Measurements from ENCODE around the gene PUS10. TPM values are rescaled to one million over a fixed set of nuclear protein-coding genes. Genes with fewer than 3 reads are reported as not detected.
"Not testable (repeated sequence)": the region's sequence is repeated elsewhere in the genome, so short reads cannot be mapped to it uniquely, and the experiment has no call there.

PUS10 gene
- total RNA-seq, 2 donors from 2014 or later, result 9.7 to 11.9 TPM

DNA sequence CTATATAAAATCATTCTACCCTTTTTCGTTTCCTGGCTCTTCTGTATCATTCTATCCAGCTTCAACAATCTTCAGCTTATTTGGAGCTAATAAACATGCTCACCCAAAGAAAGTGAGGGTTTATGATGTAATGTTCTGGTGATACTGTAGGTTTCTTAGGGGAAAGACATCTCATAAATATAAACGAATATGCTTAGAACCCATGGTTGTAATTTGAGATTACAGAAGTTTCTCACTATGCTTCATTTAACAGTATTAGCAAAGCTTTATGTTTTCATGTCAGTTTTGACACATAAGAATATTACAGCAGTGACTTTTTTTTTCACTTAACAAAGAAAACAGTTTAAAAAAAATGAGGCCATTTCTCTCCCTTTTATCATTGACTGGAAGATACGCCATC lies 12.3 kb downstream of the PUS10 start:
- no peak overlapping the region for H3K27ac Mint-ChIP-seq
- H3K36me3 Mint-ChIP-seq (ENCODE audit: insufficient read depth in 2 of 2), result no peaks in the 10 kb centered on the region
- H3K9me3 Mint-ChIP-seq, result no peaks in the 10 kb centered on the region
- no peak overlapping the region for H3K4me3 Mint-ChIP-seq
- no peak for ATAC-seq (replicated peaks in 1 of 2)
- H3K4me1 Mint-ChIP-seq (ENCODE audit: low read depth), result no peaks in the 10 kb centered on the region
- no peak for DNase-seq
- no peaks in the 10 kb centered on the region for H3K27me3 Mint-ChIP-seq (ENCODE audit: low read depth)

DNA sequence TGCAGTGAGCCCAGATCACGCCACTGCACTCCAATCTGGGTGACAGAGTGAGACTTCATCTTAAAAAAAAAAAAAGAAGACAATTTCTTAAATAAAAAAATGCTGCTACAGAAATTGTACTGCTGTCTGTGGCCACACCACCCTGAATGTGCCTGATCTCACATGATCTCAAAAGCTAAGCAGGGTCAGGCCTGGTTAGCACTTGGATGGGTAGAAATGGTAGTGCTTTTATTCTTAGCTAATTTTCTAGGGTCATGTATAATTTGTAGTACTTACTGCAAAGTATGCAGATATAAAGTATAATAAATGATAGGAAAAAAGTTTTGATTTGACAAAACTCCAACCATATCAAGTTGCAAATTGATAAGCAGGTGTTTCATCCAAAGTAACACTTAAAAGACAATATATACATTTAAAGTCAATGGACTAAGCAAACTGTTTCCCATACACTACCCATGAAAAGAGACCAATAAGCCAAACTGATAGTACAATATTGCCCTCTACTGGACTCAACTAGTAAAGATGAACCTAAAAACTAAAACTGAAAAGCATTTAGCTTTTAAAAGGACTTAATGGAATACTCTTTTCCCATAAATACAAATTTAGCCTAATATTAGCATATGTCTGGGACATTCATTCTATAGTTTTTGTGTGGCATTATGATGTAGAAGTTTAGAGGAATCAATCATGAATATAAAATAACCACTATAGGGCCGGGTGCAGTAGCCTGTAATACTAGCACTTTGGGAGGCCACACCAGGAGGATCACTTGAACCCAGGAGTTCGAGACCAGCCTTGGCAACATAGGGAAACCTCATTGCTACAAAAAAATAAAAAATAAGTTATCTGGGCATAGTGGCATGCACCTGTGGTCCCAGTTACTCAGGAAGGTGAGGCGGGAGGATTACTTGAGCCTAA lies 19.2 kb downstream of the PUS10 start:
- DNase-seq, result no peak
- H3K9me3 Mint-ChIP-seq, result no peaks in the 10 kb centered on the region
- H3K27me3 Mint-ChIP-seq (ENCODE audit: low read depth), result no peaks in the 10 kb centered on the region
- H3K4me3 Mint-ChIP-seq, result no peak overlapping the region
- peak; percentile 64 to 72 for ATAC-seq (replicated peaks in 1 of 2)
- H3K36me3 Mint-ChIP-seq (ENCODE audit: insufficient read depth in 2 of 2), result peaks cover 0 to 2% of the 10 kb centered on the region in 2 donors
- H3K4me1 Mint-ChIP-seq (ENCODE audit: low read depth), result no peaks in the 10 kb centered on the region
- no peak overlapping the region for H3K27ac Mint-ChIP-seq

DNA sequence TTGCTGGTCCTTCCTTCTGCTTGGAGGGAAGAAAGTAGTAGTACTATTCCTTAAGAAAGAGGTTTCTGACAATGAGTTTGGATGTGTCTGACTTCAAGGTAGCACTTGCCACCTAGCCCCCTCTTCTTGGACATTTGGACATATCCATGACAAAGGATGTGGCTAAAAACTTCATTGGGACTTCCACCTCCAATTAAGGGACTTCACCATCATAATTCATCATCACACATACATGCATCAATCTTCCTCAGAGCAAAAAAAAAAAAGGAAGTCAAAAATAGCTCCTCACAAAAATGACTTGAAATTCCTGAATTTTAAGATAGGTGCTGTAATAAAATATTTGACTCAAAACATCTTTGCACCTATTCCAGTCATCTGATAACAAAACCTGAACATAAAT lies 23.9 kb downstream of the PUS10 start:
- ATAC-seq (replicated peaks in 1 of 2) (no peak), DNase-seq (no peak)
- Mint-ChIP-seq H3K9me3 (no peaks in the 10 kb centered on the region), H3K27me3 (ENCODE audit: low read depth) (no peaks in the 10 kb centered on the region), H3K4me3 (no peak overlapping the region), H3K4me1 (ENCODE audit: low read depth) (peaks cover 8% of the 10 kb centered on the region), H3K36me3 (ENCODE audit: insufficient read depth in 2 of 2) (peaks cover 4 to 24% of the 10 kb centered on the region in 2 donors), H3K27ac (peak overlapping the region; percentile 50)

DNA sequence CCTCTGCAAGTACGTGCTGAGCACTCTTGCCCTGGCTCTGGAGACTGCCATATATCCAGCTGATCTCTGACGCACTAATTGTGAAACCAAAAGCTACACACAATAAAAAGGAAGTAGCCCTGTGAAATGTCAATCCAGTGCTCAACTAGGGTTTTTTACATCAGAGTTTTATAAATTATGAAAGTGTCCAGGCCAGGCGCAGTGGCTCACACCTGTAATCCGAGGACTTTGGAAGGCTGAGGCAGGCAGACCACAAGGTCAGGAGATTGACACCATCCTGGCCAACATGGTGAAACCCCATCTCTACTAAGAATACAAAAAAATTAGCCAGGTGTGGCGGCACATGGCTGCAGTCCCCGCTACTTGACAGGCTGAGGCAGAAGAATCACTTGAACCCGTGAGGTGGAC lies 25.1 kb downstream of the PUS10 start:
- Mint-ChIP-seq H3K4me1 (ENCODE audit: low read depth) (peaks cover 8% of the 10 kb centered on the region), H3K36me3 (ENCODE audit: insufficient read depth in 2 of 2) (peaks cover 4 to 24% of the 10 kb centered on the region in 2 donors), H3K4me3 (peak overlapping the region; percentile 32 to 56), H3K27ac (peak overlapping the region; percentile 84), H3K27me3 (ENCODE audit: low read depth) (no peaks in the 10 kb centered on the region), H3K9me3 (no peaks in the 10 kb centered on the region)
- DNase-seq (no peak), ATAC-seq (replicated peaks in 1 of 2) (peak; percentile 57 to 83)

DNA sequence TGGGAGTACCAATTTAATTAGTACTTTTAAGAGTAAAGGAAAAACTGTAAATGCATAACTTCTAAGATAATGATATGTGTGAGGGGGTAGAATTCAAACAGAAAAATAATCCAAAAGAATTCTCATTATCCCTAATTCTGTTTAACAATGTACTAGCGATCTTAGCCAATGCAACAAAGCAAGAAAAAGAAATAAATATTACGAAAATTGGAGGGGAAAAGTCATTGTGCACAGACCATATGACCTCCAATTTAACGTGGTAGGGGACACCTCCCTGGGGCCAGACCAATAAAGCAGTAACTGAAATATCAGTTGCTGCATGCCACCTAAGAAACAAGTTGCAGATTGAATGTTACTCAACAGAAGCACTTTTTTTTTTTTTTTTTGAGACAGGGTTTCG lies 26.4 kb downstream of the PUS10 start:
- DNase-seq, result no peak
- Mint-ChIP-seq H3K4me3 (no peak overlapping the region), H3K9me3 (no peaks in the 10 kb centered on the region)

DNA sequence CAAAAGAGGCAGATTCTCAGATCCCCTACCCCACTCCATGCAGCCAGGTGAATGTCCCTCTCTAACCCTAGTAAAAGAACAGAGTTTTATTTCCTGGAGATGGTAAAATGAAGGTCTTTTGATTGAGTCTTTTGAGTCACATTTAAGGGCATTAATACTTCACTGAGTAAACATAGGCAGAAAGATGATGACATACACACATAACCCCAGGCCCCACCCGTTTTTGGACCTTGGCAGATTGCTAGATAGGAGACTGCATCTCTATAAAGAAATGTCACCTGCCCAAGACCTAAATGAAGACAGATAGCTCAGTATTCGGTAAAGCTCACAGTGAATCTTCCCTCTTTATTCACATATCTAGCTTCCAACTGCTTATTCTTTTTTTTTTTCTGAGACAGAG lies 28.8 kb downstream of the PUS10 start:
- Mint-ChIP-seq H3K9me3 (no peaks in the 10 kb centered on the region), H3K27ac (no peak overlapping the region), H3K4me1 (ENCODE audit: low read depth) (peaks cover 8% of the 10 kb centered on the region), H3K36me3 (ENCODE audit: insufficient read depth in 2 of 2) (peaks cover 4 to 22% of the 10 kb centered on the region in 2 donors), H3K4me3 (no peak overlapping the region), H3K27me3 (ENCODE audit: low read depth) (no peaks in the 10 kb centered on the region)
- ATAC-seq (replicated peaks in 1 of 2) (no peak), DNase-seq (no peak)

More for the DNA sequence above, 26.4 kb downstream of the PUS10 start:
- no peak for ATAC-seq (replicated peaks in 1 of 2)
- Mint-ChIP-seq H3K36me3 (ENCODE audit: insufficient read depth in 2 of 2) (peaks cover 4 to 24% of the 10 kb centered on the region in 2 donors), H3K27ac (no peak overlapping the region), H3K4me1 (ENCODE audit: low read depth) (peaks cover 8% of the 10 kb centered on the region), H3K27me3 (ENCODE audit: low read depth) (no peaks in the 10 kb centered on the region)

DNA sequence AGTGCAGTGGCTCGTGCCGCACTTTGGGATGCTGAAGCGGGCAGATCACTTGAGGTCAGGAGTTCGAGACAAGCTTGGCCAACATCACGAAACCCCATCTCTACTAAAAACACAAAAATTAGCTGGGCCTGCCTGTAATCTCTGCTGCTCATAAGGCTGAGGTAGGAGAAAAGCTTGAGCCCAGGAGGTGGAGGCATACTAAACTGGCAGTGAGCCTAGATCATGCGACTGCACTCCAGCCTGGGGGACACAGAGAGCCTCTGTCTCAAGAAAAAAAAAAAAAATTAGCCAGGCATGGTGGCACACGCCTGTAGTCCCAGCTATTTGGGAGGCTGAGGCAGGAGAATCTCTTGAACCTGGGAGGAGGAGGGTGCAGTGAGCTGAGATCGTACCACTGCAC lies 30.4 kb downstream of the PUS10 start:
- H3K27ac Mint-ChIP-seq, H3K9me3 Mint-ChIP-seq: not testable (repeated sequence)

DNA sequence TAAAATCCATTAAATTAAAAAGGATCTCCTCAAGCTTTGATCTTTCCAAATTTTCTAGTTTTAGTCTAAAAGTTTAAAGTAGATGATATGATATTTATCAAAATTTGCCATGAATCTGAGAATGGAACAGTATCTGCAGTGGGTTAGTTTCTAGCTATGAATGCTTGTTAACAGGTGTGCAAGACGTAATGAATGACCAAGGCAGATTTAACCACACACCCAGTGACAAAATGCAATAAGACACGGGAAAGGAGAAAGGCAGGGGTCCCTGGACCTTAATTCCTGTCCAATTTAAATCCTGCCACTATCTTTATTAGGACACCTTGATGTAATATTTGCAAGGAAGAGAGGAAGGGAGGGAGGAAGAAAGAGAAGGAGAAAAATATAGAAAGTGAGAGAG lies 31.0 kb downstream of the PUS10 start:
- H3K27me3 Mint-ChIP-seq (ENCODE audit: low read depth), result no peaks in the 10 kb centered on the region
- H3K4me3 Mint-ChIP-seq, result no peak overlapping the region
- DNase-seq (no peak), ATAC-seq (replicated peaks in 1 of 2) (no peak)
- no peak overlapping the region for H3K27ac Mint-ChIP-seq
- no peaks in the 10 kb centered on the region for H3K4me1 Mint-ChIP-seq (ENCODE audit: low read depth)
- no peaks in the 10 kb centered on the region for H3K9me3 Mint-ChIP-seq
- peaks cover 2 to 10% of the 10 kb centered on the region in 2 donors for H3K36me3 Mint-ChIP-seq (ENCODE audit: insufficient read depth in 2 of 2)

More for the DNA sequence above, 30.4 kb downstream of the PUS10 start:
- H3K27me3 Mint-ChIP-seq (ENCODE audit: low read depth); H3K4me3 Mint-ChIP-seq; H3K4me1 Mint-ChIP-seq (ENCODE audit: low read depth); DNase-seq; ATAC-seq (replicated peaks in 1 of 2): not testable (repeated sequence)
- H3K36me3 Mint-ChIP-seq (ENCODE audit: insufficient read depth in 2 of 2), result peaks cover 4 to 16% of the 10 kb centered on the region in 2 donors

DNA sequence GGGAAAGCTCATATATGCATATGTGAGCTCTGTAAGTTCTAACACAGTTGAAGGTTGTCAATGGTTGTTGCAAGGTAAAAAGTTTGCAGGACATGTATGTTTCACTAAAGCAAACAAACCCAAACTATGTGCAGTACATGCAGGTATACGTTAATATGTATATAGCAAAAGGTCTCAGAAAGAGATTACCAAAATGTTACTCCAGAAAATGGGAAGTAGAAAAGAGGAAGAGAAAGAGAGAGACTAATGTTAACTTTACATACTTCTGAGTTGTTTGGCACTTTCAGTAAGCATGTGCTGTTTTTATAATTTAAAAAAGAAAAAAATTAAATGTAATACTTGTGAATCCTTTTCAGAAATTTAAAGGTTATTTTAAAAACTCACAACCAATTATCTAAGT lies 33.3 kb downstream of the PUS10 start:
- Mint-ChIP-seq H3K27ac (no peak overlapping the region), H3K9me3 (no peaks in the 10 kb centered on the region)

DNA sequence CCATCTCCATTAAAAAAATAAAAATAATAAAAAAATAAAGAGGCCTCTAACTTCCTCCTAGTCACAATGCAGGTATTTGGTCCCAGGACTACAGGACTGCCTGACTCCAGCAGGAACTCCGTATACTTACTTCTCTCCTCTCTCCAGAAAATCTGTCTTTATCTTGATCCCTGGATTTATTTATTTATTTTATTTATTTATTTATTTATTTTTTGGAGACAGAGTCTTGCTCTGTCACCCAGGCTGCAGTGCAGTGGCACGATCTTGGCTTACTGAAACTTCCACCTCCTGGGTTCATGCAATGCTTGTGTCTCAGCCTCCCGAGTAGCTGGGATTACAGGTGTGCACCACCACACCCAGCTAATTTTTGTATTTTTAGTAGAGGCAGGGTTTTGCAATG lies 36.0 kb downstream of the PUS10 start:
- not testable (repeated sequence) for H3K4me3 Mint-ChIP-seq; DNase-seq; H3K9me3 Mint-ChIP-seq; H3K27ac Mint-ChIP-seq; H3K36me3 Mint-ChIP-seq (ENCODE audit: insufficient read depth in 2 of 2); ATAC-seq (replicated peaks in 1 of 2); H3K27me3 Mint-ChIP-seq (ENCODE audit: low read depth)
- peaks cover 35% of the 10 kb centered on the region for H3K4me1 Mint-ChIP-seq (ENCODE audit: low read depth)

More for the DNA sequence above, 33.3 kb downstream of the PUS10 start:
- DNase-seq (no peak), ATAC-seq (replicated peaks in 1 of 2) (no peak)
- no peak overlapping the region for H3K4me3 Mint-ChIP-seq
- H3K27me3 Mint-ChIP-seq (ENCODE audit: low read depth), result no peaks in the 10 kb centered on the region
- no peaks in the 10 kb centered on the region for H3K36me3 Mint-ChIP-seq (ENCODE audit: insufficient read depth in 2 of 2)
- peaks cover 9% of the 10 kb centered on the region for H3K4me1 Mint-ChIP-seq (ENCODE audit: low read depth)

DNA sequence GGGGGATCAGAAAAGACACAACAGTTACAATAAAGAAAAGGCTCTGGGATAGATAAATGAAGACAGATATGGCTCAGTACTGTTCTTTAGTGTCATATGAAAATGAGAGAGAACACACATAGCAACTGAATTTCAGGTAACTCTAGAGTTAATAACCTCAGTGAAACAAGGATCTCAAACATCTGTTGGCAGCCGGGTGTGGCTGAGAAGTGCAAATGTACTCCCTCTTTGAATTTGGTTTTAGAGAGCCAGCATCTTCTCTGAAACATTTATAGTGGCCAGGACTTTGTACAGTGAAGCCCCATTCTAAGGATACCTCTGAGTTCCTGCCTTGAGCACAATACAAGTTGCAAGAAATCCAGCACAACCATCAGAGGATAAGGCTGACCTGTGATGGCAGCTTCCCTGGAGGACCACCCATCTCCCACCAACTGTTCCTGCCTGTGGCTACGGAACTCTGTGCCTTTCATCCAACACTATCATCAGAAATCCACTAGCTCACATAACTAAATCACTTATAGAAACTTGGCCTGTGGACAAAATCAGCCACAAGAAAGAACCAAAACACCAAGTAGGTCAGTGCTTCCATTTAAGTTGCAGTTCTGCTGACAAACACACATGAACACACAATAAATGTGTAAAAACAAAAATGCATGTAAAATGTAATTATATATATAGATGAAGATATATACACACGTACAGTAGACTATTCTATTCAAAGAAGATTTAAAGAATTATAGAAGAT lies 37.8 kb downstream of the PUS10 start:
- Mint-ChIP-seq H3K9me3 (no peaks in the 10 kb centered on the region), H3K27ac (no peak overlapping the region), H3K4me1 (ENCODE audit: low read depth) (peaks cover 51% of the 10 kb centered on the region), H3K36me3 (ENCODE audit: insufficient read depth in 2 of 2) (no peaks in the 10 kb centered on the region), H3K27me3 (ENCODE audit: low read depth) (no peaks in the 10 kb centered on the region), H3K4me3 (no peak overlapping the region)
- DNase-seq, result no peak
- ATAC-seq (replicated peaks in 1 of 2), result no peak

DNA sequence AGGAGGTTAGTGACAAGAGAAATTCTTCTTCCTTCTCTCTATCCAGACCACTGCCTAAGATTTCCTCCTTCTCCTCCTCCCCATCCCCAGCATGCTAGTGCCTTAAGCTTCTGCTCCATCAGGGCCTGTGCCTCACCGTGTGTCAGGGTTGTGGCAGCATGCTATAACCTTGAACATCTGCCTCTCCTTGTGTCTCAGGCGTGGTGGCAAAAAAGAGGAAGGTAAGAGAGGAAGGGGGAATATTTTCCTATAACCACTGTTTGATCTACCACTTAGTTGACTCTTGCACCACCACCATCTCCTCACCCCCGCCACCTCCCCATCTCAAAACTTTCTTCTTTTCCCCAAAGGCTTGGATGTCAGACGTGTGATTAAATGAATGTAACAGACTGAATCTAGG lies 38.8 kb downstream of the PUS10 start:
- no peak overlapping the region for H3K27ac Mint-ChIP-seq
- peaks cover 54% of the 10 kb centered on the region for H3K4me1 Mint-ChIP-seq (ENCODE audit: low read depth)
- no peaks in the 10 kb centered on the region for H3K9me3 Mint-ChIP-seq
- no peaks in the 10 kb centered on the region for H3K27me3 Mint-ChIP-seq (ENCODE audit: low read depth)
- no peaks in the 10 kb centered on the region for H3K36me3 Mint-ChIP-seq (ENCODE audit: insufficient read depth in 2 of 2)
- no peak for DNase-seq
- H3K4me3 Mint-ChIP-seq, result no peak overlapping the region
- ATAC-seq (replicated peaks in 1 of 2), result no peak

DNA sequence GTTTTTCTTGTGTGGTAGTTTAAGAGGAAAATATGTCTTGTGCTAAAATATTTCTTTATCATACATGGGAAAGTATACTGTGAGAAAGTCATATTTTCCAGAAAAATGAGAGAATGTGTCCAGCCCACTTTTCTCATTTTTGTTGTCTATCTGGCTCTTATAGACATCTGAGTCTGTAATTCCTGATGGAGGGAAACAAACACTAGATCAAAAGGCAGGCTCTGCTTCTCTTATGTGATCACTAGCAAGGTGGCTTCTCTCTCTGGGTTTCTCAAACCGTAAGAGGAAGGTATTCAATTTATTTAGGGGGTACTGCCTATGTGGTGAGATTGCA lies 40.5 kb downstream of the PUS10 start:
- ATAC-seq (replicated peaks in 1 of 2), result no peak
- H3K27ac Mint-ChIP-seq, result peak overlapping the region; percentile 0
- no peak for DNase-seq
- H3K9me3 Mint-ChIP-seq, result no peaks in the 10 kb centered on the region
- peak overlapping the region; percentile 37 to 49 for H3K4me3 Mint-ChIP-seq
- no peaks in the 10 kb centered on the region for H3K36me3 Mint-ChIP-seq (ENCODE audit: insufficient read depth in 2 of 2)
- H3K4me1 Mint-ChIP-seq (ENCODE audit: low read depth), result peaks cover 54% of the 10 kb centered on the region
- no peaks in the 10 kb centered on the region for H3K27me3 Mint-ChIP-seq (ENCODE audit: low read depth)
